Mammary epithelial cell (primary cell): ENCODE results near the gene EME1.

Experiments used
- EZH2 ChIP-seq: IDR thresholded peaks from 2 replicates; pipeline ENCODE4 v1.6.1; 2012; ENCODE audit warnings: low read length, inconsistent platforms, borderline replicate concordance
- TF ChIP-seq, protein P1 (sequence below), 2 donors: IDR thresholded peaks in 1 of 2; conservative IDR thresholded peaks in 1 of 2; 2 replicates each; pipeline ENCODE4 v1.5.1; 2011 to 2012; ENCODE audit warnings: inconsistent platforms in 2 of 2, low read length in 2 of 2, mild to moderate bottlenecking in 2 of 2, control low read depth in 1 of 2, low read depth in 1 of 2; ENCODE audit not compliant: insufficient read depth in 1 of 2; ENCODE audit errors: extremely low read depth in 1 of 2

DNA sequence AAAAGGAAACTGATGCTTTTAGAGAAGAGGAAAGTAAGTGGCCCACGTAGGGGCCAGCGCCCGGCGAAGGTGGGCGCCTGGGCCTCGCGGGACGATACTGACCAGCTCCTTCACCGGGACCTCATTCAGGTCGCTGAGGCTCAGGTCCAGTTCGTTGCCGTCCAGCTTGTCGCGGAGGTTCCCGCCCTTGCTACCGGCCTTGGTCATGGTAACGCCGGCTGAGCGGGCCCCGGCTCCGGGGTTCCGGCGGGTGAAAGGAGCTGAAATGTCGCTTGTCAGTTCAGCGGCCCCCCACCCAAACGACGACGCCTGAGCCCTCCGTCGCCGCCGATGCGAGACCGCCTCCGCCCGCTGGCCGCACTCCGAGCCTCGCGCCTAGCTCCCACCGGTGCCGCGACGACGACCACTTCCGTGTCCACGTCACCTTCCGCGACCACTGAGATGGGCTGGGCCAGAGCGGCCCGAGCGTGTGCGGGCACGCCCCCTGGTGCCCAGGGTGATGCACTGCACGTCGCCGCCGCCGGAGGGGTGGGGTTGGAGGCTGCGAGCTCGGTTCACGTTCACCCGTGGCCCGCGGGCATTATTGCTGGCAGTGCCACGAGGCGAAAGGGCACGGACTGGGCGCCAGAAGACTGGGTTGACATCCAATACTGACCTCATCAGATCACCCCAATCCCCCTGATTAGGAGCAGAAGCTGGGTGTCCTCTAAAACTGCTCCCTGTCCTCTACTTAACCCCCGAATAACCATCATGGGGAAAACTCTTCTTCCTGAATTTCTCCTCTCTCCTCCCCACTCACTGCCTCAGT lies 24.3 kb downstream of the EME1 start, which contains the start of gene LRRC59:
- TF ChIP-seq, protein P1, sequence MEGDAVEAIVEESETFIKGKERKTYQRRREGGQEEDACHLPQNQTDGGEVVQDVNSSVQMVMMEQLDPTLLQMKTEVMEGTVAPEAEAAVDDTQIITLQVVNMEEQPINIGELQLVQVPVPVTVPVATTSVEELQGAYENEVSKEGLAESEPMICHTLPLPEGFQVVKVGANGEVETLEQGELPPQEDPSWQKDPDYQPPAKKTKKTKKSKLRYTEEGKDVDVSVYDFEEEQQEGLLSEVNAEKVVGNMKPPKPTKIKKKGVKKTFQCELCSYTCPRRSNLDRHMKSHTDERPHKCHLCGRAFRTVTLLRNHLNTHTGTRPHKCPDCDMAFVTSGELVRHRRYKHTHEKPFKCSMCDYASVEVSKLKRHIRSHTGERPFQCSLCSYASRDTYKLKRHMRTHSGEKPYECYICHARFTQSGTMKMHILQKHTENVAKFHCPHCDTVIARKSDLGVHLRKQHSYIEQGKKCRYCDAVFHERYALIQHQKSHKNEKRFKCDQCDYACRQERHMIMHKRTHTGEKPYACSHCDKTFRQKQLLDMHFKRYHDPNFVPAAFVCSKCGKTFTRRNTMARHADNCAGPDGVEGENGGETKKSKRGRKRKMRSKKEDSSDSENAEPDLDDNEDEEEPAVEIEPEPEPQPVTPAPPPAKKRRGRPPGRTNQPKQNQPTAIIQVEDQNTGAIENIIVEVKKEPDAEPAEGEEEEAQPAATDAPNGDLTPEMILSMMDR (conservative IDR thresholded peaks at IDR 0.05 in 1 of 2, IDR thresholded peaks at IDR 0.05 in 1 of 2; ENCODE audit: extremely low read depth in 1 of 2, insufficient read depth in 1 of 2, low read depth in 1 of 2, low read length in 2 of 2), result peak; percentile 93 to 95
- no peak for TF ChIP-seq EZH2
